Astrocyte (in vitro differentiated cells and primary cell): ENCODE results near the gene FBXL16. TPM values are rescaled to one million over a fixed set of nuclear protein-coding genes. Genes with fewer than 3 reads are reported as not detected.

Source experiments
- DNase-seq: peaks from one replicate; pipeline ENCODE4 v3.0.0-alpha.2; 2010; ENCODE audit warnings: low read depth
- FAIRE-seq: peaks from 2 replicates; lab custom pipeline; 2011; peaks lifted over from hg19 to GRCh38; lab: Jason Lieb, UNC
- H2AFZ ChIP-seq: 2 replicates; pipeline ENCODE4 v1.6.0; 2012; ENCODE audit warnings: low read depth, low read length, inconsistent platforms
- H3K27ac ChIP-seq: 2 replicates; pipeline ENCODE4 v1.5.1; 2011; ENCODE audit warnings: low read depth, low read length, inconsistent platforms
- H3K27me3 ChIP-seq: 2 replicates; pipeline ENCODE4 v1.6.0; 2011; ENCODE audit warnings: low read length, inconsistent platforms; ENCODE audit not compliant: insufficient read depth
- H3K36me3 ChIP-seq: 2 replicates; pipeline ENCODE4 v1.5.1; 2011; ENCODE audit warnings: low read length, inconsistent platforms; ENCODE audit not compliant: insufficient read depth
- H3K4me1 ChIP-seq: 2 replicates; pipeline ENCODE4 v1.5.1; 2011; ENCODE audit warnings: low read length, inconsistent platforms; ENCODE audit not compliant: insufficient read depth
- H3K4me2 ChIP-seq: 2 replicates; pipeline ENCODE4 v1.6.0; 2012; ENCODE audit warnings: low read length, inconsistent platforms
- H3K4me3 ChIP-seq: 2 replicates; pipeline ENCODE4 v1.5.1; 2011; ENCODE audit warnings: low read depth, mild to moderate bottlenecking, low read length, inconsistent platforms; ENCODE audit not compliant: insufficient read depth
- H3K79me2 ChIP-seq: 2 replicates; pipeline ENCODE4 v1.6.0; 2012; ENCODE audit warnings: mild to moderate bottlenecking, low read length, inconsistent platforms; ENCODE audit not compliant: insufficient read depth
- H3K9ac ChIP-seq: 2 replicates; pipeline ENCODE4 v1.6.0; 2012; ENCODE audit warnings: mild to moderate bottlenecking, low read length, inconsistent platforms
- H3K9me3 ChIP-seq: 2 replicates; pipeline ENCODE4 v1.5.1; 2012; ENCODE audit warnings: low read depth, mild to moderate bottlenecking, low read length, inconsistent platforms; ENCODE audit not compliant: insufficient read depth
- H4K20me1 ChIP-seq: 2 replicates; pipeline ENCODE4 v1.6.0; 2012; ENCODE audit warnings: low read length, inconsistent platforms; ENCODE audit not compliant: insufficient read depth
- H3K27ac Mint-ChIP-seq: one replicate; pipeline ENCODE4 v1.8.0; 2021; ENCODE audit warnings: mild to moderate bottlenecking, mixed read lengths; ENCODE audit not compliant: unreplicated experiment
- H3K27me3 Mint-ChIP-seq: one replicate; pipeline ENCODE4 v1.8.0; 2021; ENCODE audit warnings: low read depth, mixed read lengths; ENCODE audit not compliant: unreplicated experiment
- H3K36me3 Mint-ChIP-seq: one replicate; pipeline ENCODE4 v1.8.0; 2021; ENCODE audit warnings: low read depth, mixed read lengths; ENCODE audit not compliant: unreplicated experiment
- H3K4me1 Mint-ChIP-seq: one replicate; pipeline ENCODE4 v1.8.0; 2021; ENCODE audit warnings: low read depth, mixed read lengths; ENCODE audit not compliant: unreplicated experiment
- H3K4me3 Mint-ChIP-seq: one replicate; pipeline ENCODE4 v1.8.0; 2021; ENCODE audit warnings: mild to moderate bottlenecking, moderate library complexity, mixed read lengths; ENCODE audit not compliant: unreplicated experiment
- H3K9me3 Mint-ChIP-seq: one replicate; pipeline ENCODE4 v1.8.0; 2021; ENCODE audit warnings: mild to moderate bottlenecking, mixed read lengths; ENCODE audit not compliant: unreplicated experiment
- CTCF ChIP-seq: IDR thresholded peaks from 2 replicates; pipeline ENCODE4 v1.5.1; 2011; ENCODE audit warnings: low read depth, mild to moderate bottlenecking, inconsistent platforms, low read length, moderate library complexity; ENCODE audit not compliant: insufficient read depth
- EZH2 ChIP-seq: IDR thresholded peaks from 2 replicates; pipeline ENCODE4 v1.6.1; 2012; ENCODE audit warnings: mild to moderate bottlenecking, low read length, inconsistent platforms; ENCODE audit not compliant: insufficient read depth
- total RNA-seq: library from RNA; stranded (reverse); gene quantifications from 2 replicates; pipeline ENCODE4 v1.2.1, GENCODE V29; 2021

FBXL16 gene
- total RNA-seq, 1 donor from 2014 or later = 5.2 TPM

GRCh38 chr16:686459-687260 is 18.9 kb downstream of the FBXL16 start:
- DNase-seq (no peak), FAIRE-seq (no peak)
- Histone ChIP-seq H3K27ac (no peak overlapping the region), H3K4me1 (peaks cover 23% of the 10 kb centered on the region), H3K4me2 (no peak overlapping the region), H2AFZ (no peak overlapping the region), H3K4me3 (no peak overlapping the region), H3K27me3 (no peaks in the 10 kb centered on the region), H3K9ac (no peak overlapping the region), H4K20me1 (peaks cover 20% of the 10 kb centered on the region), H3K36me3 (peaks cover 3% of the 10 kb centered on the region), H3K79me2 (peaks cover 63% of the 10 kb centered on the region), H3K9me3 (no peaks in the 10 kb centered on the region)
- H3K4me3 Mint-ChIP-seq = no peak overlapping the region
- peaks cover 4% of the 10 kb centered on the region for H3K27me3 Mint-ChIP-seq
- H3K9me3 Mint-ChIP-seq = no peaks in the 10 kb centered on the region
- H3K4me1 Mint-ChIP-seq = peaks cover 10% of the 10 kb centered on the region
- peaks cover 6% of the 10 kb centered on the region for H3K36me3 Mint-ChIP-seq
- no peak overlapping the region for H3K27ac Mint-ChIP-seq
- TF ChIP-seq EZH2 = no peak
- TF ChIP-seq CTCF = no peak

- FAIRE-seq (no peak), DNase-seq (no peak)
- peaks cover 10% of the 10 kb centered on the region for H3K36me3 Mint-ChIP-seq
- no peaks in the 10 kb centered on the region for H3K9me3 Mint-ChIP-seq
- H3K27me3 ChIP-seq = no peaks in the 10 kb centered on the region
- no peak overlapping the region for H3K4me3 ChIP-seq
- H3K4me3 Mint-ChIP-seq = peak overlapping the region; percentile 67
- no peak overlapping the region for H3K4me2 ChIP-seq
- no peak overlapping the region for H3K9ac ChIP-seq
- H3K27ac Mint-ChIP-seq = no peak overlapping the region
- H3K9me3 ChIP-seq = no peaks in the 10 kb centered on the region
- TF ChIP-seq CTCF (peak; percentile 19), EZH2 (no peak)
- peaks cover 3% of the 10 kb centered on the region for H3K36me3 ChIP-seq
- H4K20me1 ChIP-seq = peaks cover 26% of the 10 kb centered on the region
- H3K4me1 Mint-ChIP-seq = peaks cover 14% of the 10 kb centered on the region
- no peak overlapping the region for H3K27ac ChIP-seq
- no peak overlapping the region for H2AFZ ChIP-seq
- H3K27me3 Mint-ChIP-seq = peaks cover 3% of the 10 kb centered on the region
- peaks cover 70% of the 10 kb centered on the region for H3K79me2 ChIP-seq
- peaks cover 30% of the 10 kb centered on the region for H3K4me1 ChIP-seq
Observed at GRCh38 chr16:685967-686366, 19.6 kb downstream of the FBXL16 start.
